ENCODE data around the gene FER1L5.

Gene FER1L5

DNA sequence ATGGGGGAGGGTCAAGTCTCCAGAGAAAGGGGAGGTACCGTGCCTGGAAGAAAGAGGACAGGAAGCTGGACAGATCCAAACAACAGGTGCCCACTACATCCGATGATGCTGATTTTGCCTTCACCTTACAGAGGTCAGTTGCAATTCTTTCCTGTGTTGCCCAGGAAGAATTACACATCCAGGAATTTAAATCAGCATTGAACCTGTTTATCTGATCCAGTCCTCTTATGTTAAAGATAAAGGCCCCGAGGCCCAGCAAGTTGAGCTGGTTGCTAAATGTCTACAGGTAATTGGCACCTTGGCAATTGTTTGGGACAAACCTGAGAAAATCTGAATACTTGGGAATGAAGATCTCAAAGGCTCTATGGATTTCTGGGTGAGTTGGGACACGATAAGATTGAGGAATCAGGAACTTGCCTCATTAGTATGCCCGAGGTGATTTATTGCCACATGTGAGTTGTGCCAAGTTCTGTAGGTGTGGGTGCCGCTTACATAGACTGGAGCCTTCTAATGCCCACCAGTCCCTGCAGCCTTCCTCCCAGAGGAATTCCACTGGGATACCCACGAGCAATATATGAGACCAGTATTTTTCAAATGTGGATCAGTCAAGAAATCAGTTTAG is 111.2 kb downstream of the FER1L5 start:
- DNase-seq: no peak

DNA sequence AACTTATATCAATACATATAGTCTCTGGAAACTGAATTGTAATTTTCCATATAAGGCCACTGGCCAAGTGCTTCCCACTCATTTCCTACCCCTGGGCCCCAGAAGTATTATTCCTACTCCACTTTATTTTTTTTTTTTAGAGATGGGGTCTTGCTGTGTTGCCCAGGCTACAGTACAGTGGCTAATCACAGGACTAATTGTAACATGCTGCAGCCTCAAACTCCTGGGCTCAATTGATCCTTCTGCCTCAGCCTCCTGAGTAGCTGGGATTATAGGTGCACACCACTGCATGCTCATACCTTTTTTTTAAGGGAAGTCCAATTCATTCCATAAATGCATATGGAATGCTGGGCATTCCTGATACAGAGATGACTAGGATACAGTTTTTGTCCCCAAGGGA is 111.8 kb downstream of the FER1L5 start:
- DNase-seq: no peak
